ENCODE results near the gene TYW1B.
"Not testable (repeated sequence)": the region's sequence is repeated elsewhere in the genome, so short reads cannot be mapped to it uniquely, and the experiment has no call there.

- not testable (repeated sequence) for TF ChIP-seq CTCF, EZH2, EZH2phosphoT487 (IDR thresholded peaks at IDR 0.05)
These were observed 30.9 kb upstream of the TYW1B start for GRCh38 chr7:72858846-72859400.
